Body of pancreas (tissue), 4 donors: ENCODE results near the gene EAPP.

Experiments used
- POLR2A ChIP-seq, 3 donors: fragments of 450-650 bp; IDR thresholded peaks; one replicate each; pipeline ENCODE4 v1.6.1; 2016; ENCODE audit warnings: antibody characterized with exemption in 3 of 3, mild to moderate bottlenecking in 2 of 3
- TF ChIP-seq, protein P1 (sequence below), 7 experiments: fragments of 450-650 bp in 4 of 7; fragments of 200-600 bp in 3 of 7; sonication (generic) in 3 of 7; IDR thresholded peaks; one replicate each; pipeline ENCODE4 v1.5.1; 2016 to 2019; ENCODE audit warnings: antibody characterized with exemption in 7 of 7

DNA sequence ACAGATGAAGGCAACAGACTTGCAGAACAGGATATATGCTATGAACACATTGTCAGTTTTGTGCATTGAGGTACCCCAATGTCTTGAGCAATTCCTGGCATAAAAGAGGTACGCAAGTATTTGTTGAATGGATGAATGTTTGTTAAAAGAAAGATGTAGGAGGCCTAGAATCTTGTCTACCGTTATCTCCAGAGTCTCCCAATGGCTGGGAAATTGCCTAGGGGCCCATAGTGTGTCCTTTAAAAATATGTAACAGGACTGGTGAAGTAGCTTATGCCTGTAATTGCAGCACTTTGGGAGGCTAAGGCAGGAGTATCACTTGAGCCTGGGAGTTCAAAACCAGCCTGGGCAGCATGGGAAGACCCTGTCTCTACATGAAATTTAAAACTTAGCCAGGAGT lies 57.0 kb downstream of the EAPP start:
- TF ChIP-seq, protein P1, sequence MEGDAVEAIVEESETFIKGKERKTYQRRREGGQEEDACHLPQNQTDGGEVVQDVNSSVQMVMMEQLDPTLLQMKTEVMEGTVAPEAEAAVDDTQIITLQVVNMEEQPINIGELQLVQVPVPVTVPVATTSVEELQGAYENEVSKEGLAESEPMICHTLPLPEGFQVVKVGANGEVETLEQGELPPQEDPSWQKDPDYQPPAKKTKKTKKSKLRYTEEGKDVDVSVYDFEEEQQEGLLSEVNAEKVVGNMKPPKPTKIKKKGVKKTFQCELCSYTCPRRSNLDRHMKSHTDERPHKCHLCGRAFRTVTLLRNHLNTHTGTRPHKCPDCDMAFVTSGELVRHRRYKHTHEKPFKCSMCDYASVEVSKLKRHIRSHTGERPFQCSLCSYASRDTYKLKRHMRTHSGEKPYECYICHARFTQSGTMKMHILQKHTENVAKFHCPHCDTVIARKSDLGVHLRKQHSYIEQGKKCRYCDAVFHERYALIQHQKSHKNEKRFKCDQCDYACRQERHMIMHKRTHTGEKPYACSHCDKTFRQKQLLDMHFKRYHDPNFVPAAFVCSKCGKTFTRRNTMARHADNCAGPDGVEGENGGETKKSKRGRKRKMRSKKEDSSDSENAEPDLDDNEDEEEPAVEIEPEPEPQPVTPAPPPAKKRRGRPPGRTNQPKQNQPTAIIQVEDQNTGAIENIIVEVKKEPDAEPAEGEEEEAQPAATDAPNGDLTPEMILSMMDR (IDR thresholded peaks at IDR 0.05) = no peak
- TF ChIP-seq POLR2A (IDR thresholded peaks at IDR 0.05) = no peak
